Muscle of leg (tissue), 16 donors: ENCODE results near the gene ABHD16A. TPM values are rescaled to one million over a fixed set of nuclear protein-coding genes. Genes with fewer than 3 reads are reported as not detected.

Source experiments
- DNase-seq: peaks from one replicate; pipeline ENCODE4 v3.0.0; 2013
- H3K27ac ChIP-seq: one replicate; pipeline ENCODE4 v1.5.1; 2013; ENCODE audit warnings: mild to moderate bottlenecking, low read length, control low read depth
- H3K27me3 ChIP-seq: one replicate; pipeline ENCODE4 v1.6.1; 2013; ENCODE audit warnings: low read length; ENCODE audit not compliant: control insufficient read depth, insufficient read depth
- H3K36me3 ChIP-seq: one replicate; pipeline ENCODE4 v1.6.1; 2013; ENCODE audit warnings: low read length; ENCODE audit not compliant: control insufficient read depth, insufficient read depth
- H3K4me1 ChIP-seq: one replicate; pipeline ENCODE4 v1.6.1; 2013; ENCODE audit warnings: low read length; ENCODE audit not compliant: control insufficient read depth, insufficient read depth
- H3K4me3 ChIP-seq: one replicate; pipeline ENCODE4 v1.5.1; 2013; ENCODE audit warnings: low read length, control low read depth
- H3K9me3 ChIP-seq: replicated peaks from 2 replicates; pipeline ENCODE4 v1.6.1; 2013; ENCODE audit warnings: low read depth, low read length; ENCODE audit not compliant: control insufficient read depth
- WGBS: methylation state at CpG from one replicate; pipeline ENCODE4 v1.1.5; 2013; ENCODE audit warnings: missing lambda C conversion rate; ENCODE audit not compliant: insufficient coverage; 5-methylcytosine and 5-hydroxymethylcytosine counted together
- long read RNA-seq, 11 donors: transcript quantifications; one replicate each; lab custom pipeline, GENCODE V29; 2026
- polyA plus RNA-seq, 8 donors: library from polyadenylated mRNA; unstranded; fragments of 120-200 nt; gene quantifications; one replicate each; pipeline versions ENCODE4 v1.2.1 to v1.2.3, GENCODE V29; 2013; ENCODE audit warnings: inconsistent platforms in 1 of 8, low replicate concordance in 1 of 8; ENCODE audit not compliant: insufficient read length in 8 of 8, insufficient read depth in 1 of 8
- total RNA-seq: library from RNA; stranded (reverse); fragments of 120-200 nt; gene quantifications from one replicate; pipeline ENCODE4 v1.2.4, GENCODE V29; 2013

ABHD16A gene
- total RNA-seq = 50.8 TPM
- 10 to 100 TPM; 42.0 to 55.8 (median 44.9) TPM for polyA plus RNA-seq
- long read RNA-seq, donor 1, transcript ABHD16A-201 (20 exons, 2,103 nt) = major isoform, 7 of 7 reads
- long read RNA-seq, donor 1, partial matches to known transcripts = 0 of 7 reads
- long read RNA-seq, donor 1, other reads (novel, unspliced or antisense) = 0 of 7 reads
- long read RNA-seq, donor 2, partial matches to known transcripts = 0 of 1 reads
- long read RNA-seq, donor 2, other reads (novel, unspliced or antisense) = 0 of 1 reads
- long read RNA-seq, donor 3, transcript ABHD16A-201 (20 exons, 2,103 nt) = major isoform, 18 of 23 reads
- long read RNA-seq, donor 3, partial matches to known transcripts = 5 of 23 reads
- long read RNA-seq, donor 3, other reads (novel, unspliced or antisense) = 0 of 23 reads
- long read RNA-seq, donor 4, transcript ABHD16A-201 (20 exons, 2,103 nt) = major isoform, 8 of 9 reads
- long read RNA-seq, donor 4, partial matches to known transcripts = 0 of 9 reads
- long read RNA-seq, donor 4, other reads (novel, unspliced or antisense) = 0 of 9 reads
- long read RNA-seq, donor 5, transcript ABHD16A-201 (20 exons, 2,103 nt) = major isoform, 20 of 21 reads
- long read RNA-seq, donor 5, partial matches to known transcripts = 0 of 21 reads
- long read RNA-seq, donor 5, other reads (novel, unspliced or antisense) = 0 of 21 reads
- long read RNA-seq, donor 6, transcript ABHD16A-201 (20 exons, 2,103 nt) = major isoform, 17 of 19 reads
- long read RNA-seq, donor 6, partial matches to known transcripts = 0 of 19 reads
- long read RNA-seq, donor 6, other reads (novel, unspliced or antisense) = 0 of 19 reads
- long read RNA-seq, donor 7, transcript ABHD16A-201 (20 exons, 2,103 nt) = major isoform, 6 of 6 reads
- long read RNA-seq, donor 7, partial matches to known transcripts = 0 of 6 reads
- long read RNA-seq, donor 7, other reads (novel, unspliced or antisense) = 0 of 6 reads
- long read RNA-seq, donor 8, transcript ABHD16A-201 (20 exons, 2,103 nt) = major isoform, 5 of 5 reads
- long read RNA-seq, donor 8, partial matches to known transcripts = 0 of 5 reads
- long read RNA-seq, donor 8, other reads (novel, unspliced or antisense) = 0 of 5 reads
- long read RNA-seq, donor 9, transcript ABHD16A-201 (20 exons, 2,103 nt) = major isoform, 6 of 7 reads
- long read RNA-seq, donor 9, partial matches to known transcripts = 0 of 7 reads
- long read RNA-seq, donor 9, other reads (novel, unspliced or antisense) = 0 of 7 reads
- long read RNA-seq, donor 10, transcript ABHD16A-201 (20 exons, 2,103 nt) = major isoform, 19 of 19 reads
- long read RNA-seq, donor 10, partial matches to known transcripts = 0 of 19 reads
- long read RNA-seq, donor 10, other reads (novel, unspliced or antisense) = 0 of 19 reads
- long read RNA-seq, donor 11, transcript ABHD16A-201 (20 exons, 2,103 nt) = major isoform, 9 of 9 reads
- long read RNA-seq, donor 11, partial matches to known transcripts = 0 of 9 reads
- long read RNA-seq, donor 11, other reads (novel, unspliced or antisense) = 0 of 9 reads

DNA sequence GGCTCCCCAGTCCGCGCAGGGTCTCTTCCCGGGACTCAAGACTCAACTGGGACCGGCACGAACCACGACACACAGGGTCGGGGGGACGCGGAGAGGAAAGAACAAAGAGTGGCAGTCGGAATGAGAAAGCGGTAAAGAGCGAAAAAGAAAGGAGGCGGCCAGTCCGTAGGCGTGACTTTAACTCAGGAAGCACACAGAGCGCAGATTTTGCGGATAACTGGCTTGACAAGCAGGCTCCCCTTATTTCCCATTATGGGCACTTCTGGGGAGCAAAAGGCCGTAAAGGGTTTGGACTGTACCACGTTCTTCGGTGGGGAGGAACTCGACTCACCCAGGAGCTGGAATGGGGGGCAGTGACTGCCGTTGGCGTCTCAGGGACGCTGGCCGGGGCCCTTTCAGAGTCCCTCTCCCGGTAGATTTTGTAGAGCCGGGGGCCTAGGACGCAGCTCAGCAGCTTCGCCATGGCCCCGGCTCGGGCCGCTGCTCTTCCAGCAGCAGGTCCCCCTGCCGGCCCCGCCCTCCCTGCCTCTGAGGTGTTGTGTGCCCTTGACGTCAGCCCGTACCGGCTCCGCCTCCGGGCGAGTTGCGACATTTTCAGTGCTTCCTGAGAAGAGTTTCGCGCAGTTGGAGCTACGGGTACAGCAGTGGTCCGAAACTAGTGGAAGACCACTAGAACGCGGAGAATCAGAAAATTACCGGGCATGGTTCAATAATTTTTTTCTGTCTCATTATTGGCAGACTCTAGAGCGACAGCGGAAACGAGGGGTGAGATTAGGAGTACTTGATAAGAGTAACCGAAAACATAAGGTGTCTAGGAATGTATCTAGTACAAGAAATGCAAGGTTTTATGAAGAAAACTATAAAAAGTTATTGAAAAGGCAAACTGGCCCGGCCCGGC, at the start of gene ABHD16A:
Gene ABHD16A (minus strand): TSS at position 506 of the 898 bp plus-strand sequence. CDS start 43 bp downstream, at position 463.
- Histone ChIP-seq H3K27ac (peak within 1 kb of the TSS; percentile 96), H3K4me3 (peak within 1 kb of the TSS; percentile 59), H3K27me3 (no peaks in the 10 kb centered on the region), H3K36me3 (peaks cover 20% of the 10 kb centered on the region), H3K4me1 (peaks cover 20% of the 10 kb centered on the region), H3K9me3 (no peaks in the 10 kb centered on the region)
- peak; percentile 100 for DNase-seq
- WGBS = 2% methylated on average over 51 of the region's 54 CpGs

DNA sequence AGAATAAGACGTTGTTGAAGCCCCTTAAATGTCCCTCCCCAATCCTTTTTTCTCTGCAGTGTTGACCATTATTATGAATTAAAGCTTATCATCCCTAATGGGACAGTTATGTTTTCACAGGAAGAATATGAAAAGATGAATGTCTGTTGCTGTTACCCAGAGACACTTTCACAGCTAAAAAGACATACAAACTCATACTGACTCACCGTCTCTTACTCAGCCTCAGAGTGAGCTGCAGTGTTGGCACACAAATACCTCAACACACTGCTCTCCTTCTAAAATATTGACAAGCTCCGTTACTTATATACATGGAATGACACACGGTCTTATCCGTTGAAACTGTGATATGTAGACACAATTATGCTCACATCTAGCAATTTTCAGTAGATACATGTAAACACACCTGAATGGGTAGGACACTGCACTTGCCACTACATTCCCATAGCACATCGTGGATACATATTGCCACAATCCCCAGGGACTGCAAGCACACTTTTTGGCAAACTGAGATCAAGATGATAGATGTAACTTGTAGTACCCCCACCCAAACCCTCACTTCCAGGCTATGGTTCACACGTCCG, 49.7 kb upstream of the ABHD16A start:
- no peaks in the 10 kb centered on the region for H3K9me3 ChIP-seq
- WGBS = 89% methylated on average over 2 of the region's 8 CpGs
- DNase-seq = no peak
- no peak overlapping the region for H3K4me3 ChIP-seq
- no peaks in the 10 kb centered on the region for H3K27me3 ChIP-seq
- no peaks in the 10 kb centered on the region for H3K4me1 ChIP-seq
- H3K36me3 ChIP-seq = peaks cover 4% of the 10 kb centered on the region
- H3K27ac ChIP-seq = no peak overlapping the region

DNA sequence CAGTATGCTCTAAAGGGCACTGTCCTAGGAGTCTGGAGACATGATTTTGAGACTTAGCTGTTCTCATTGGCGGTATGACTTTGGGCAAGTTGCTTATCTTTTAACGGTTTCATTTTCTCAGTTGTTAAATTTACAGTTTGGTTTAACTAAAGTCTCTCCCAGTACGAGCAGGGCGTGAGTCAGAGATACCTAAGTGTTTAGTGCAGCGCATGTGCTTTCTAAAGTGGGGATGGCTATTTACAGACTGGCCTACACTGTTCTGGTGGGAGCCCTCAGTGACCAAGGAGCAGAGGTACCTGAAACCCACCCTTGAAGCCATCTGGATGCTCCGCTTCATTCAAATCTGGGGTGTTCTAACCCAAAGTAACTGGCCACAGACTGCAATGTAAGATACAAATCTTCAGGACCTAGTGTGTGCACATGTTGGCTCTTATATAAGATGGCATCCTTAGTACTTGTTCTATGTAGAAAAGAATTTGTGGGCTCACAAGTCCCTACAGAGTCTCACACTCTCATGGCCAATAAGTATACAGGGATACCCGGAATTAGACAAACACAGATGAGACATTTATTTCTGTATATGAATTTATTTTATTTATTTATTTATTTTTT, 47.4 kb upstream of the ABHD16A start:
- Histone ChIP-seq H3K27ac (no peak overlapping the region), H3K4me3 (no peak overlapping the region), H3K36me3 (peaks cover 11% of the 10 kb centered on the region), H3K9me3 (no peaks in the 10 kb centered on the region), H3K27me3 (no peaks in the 10 kb centered on the region), H3K4me1 (no peaks in the 10 kb centered on the region)
- WGBS = 88% methylated on average over 6 of the region's 7 CpGs
- DNase-seq = no peak

DNA sequence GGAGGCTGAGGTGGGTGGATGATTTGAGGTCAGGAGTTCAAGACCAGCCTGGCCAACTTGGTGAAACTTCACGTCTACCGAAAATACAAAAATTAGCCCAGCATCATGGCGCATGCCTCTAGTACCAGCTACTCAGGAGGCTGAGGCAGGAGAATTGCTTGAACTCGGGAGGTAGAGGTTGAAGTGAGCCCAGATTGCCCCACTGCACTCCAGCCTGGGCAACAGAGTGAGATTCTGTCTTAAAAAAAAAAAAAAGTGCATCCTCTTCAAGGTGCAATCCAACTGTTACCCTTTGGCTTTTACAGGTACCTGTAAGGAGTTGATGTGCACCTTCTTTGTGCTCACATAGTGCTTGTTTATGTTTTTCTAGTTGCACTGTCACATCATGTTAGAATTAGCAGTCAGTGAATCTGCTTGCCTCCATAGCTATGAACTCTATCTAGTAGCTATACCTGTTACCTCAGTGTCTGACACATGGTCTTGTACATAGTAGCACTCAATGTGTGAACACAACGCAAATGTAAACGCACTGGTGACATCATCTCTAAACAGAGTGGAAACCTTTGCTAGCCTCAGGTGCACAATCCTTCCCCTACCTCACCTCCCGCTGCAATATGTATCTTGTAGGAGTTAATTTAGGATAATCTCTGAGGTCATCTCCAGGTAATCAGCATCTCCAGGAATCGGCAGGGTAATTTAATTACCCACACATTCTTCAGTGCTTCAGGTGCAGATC, 46.3 kb upstream of the ABHD16A start:
- H3K9me3 ChIP-seq = no peaks in the 10 kb centered on the region
- H3K4me3 ChIP-seq = no peak overlapping the region
- H3K4me1 ChIP-seq = no peaks in the 10 kb centered on the region
- H3K27ac ChIP-seq = no peak overlapping the region
- no peaks in the 10 kb centered on the region for H3K27me3 ChIP-seq
- peaks cover 11% of the 10 kb centered on the region for H3K36me3 ChIP-seq
- no peak for DNase-seq
- WGBS = 80% methylated on average over 1 of the region's 8 CpGs

DNA sequence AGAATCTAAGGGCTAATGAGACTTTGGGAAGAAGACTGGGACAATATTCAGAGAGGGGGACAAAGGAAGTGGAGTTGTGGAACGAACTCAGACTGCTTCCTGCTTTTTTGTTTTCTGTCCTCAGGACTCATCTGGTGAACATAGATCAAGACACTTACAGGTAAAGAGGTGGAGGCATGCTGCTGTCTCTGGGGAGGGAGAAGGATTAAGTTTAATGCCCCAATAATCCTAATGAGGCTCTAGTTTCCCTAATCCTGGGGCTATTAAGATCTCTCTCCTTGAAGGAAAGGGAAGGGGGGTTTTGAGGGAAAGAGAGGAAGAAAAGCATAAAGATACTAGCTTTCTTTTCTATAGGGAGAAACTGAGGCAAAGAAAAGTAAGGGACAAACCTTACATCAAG, 41.3 kb upstream of the ABHD16A start:
- Histone ChIP-seq H3K4me3 (no peak overlapping the region), H3K27me3 (no peaks in the 10 kb centered on the region), H3K9me3 (no peaks in the 10 kb centered on the region), H3K36me3 (peaks cover 32% of the 10 kb centered on the region), H3K27ac (no peak overlapping the region), H3K4me1 (peaks cover 10% of the 10 kb centered on the region)
- 0% methylated on average over 1 of the region's 1 CpG for WGBS
- DNase-seq = no peak

DNA sequence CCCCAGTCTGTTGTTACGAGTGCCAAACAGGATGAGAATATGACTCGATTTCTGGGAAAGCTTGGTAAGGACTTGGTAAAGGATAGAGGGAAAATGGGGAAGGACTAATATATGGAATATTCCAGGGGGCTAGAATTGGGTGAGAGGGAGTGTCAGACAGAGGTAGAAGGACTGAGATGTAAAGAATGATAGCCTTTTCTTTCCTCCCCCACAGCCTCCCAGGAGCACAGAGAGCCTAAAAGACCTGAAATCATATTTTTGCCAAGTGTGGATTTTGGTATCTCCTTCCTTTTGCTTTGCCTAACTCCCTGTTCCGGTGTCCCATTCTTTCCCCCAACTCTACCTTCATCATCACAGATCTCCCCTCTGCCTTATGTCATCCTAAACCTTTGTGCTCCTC, 39.8 kb upstream of the ABHD16A start:
- Histone ChIP-seq H3K27me3 (no peaks in the 10 kb centered on the region), H3K27ac (no peak overlapping the region), H3K4me1 (peaks cover 24% of the 10 kb centered on the region), H3K36me3 (peaks cover 32% of the 10 kb centered on the region), H3K4me3 (no peak overlapping the region), H3K9me3 (no peaks in the 10 kb centered on the region)
- no peak for DNase-seq
- 72% methylated on average over 3 of the region's 3 CpGs for WGBS

DNA sequence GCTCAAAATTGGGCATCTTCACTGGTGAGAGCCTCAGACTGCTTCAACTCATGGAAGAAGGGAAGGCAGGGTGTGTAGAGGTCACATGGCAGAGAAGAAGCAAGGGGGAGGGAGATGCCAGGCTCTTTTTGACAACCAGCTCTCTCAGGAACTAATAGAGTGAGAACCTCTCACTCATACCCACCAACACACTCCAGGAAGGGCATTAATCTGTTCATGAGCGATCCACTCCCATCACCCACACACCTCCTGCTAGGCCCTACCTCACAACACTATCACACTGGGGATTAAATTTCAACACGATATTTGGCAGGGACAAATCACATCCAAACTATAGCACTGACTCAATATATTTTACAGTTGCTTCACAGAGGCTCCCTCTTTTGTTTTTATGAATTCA, 38.7 kb upstream of the ABHD16A start:
- no peak overlapping the region for H3K4me3 ChIP-seq
- peaks cover 32% of the 10 kb centered on the region for H3K4me1 ChIP-seq
- no peaks in the 10 kb centered on the region for H3K9me3 ChIP-seq
- WGBS = 86% methylated on average over 1 of the region's 2 CpGs
- no peak for DNase-seq
- H3K36me3 ChIP-seq = peaks cover 26% of the 10 kb centered on the region
- H3K27ac ChIP-seq = no peak overlapping the region
- no peaks in the 10 kb centered on the region for H3K27me3 ChIP-seq
